Urinary bladder (tissue), 4 donors: ENCODE results near the gene LPP. TPM values are rescaled to one million over a fixed set of nuclear protein-coding genes. Genes with fewer than 3 reads are reported as not detected.
A peak's percentile ranks its signal among the peaks of the same experiment; 100 is the strongest.

Source experiments
- DNase-seq: peaks from one replicate; pipeline ENCODE4 v3.0.0-alpha.2; 2015; ENCODE audit errors: extremely low spot score
- H3K27ac ChIP-seq: one replicate; pipeline ENCODE4 v1.5.1; 2013; ENCODE audit warnings: low read depth, mild to moderate bottlenecking, moderate library complexity
- H3K36me3 ChIP-seq: one replicate; pipeline ENCODE4 v1.6.1; 2013; ENCODE audit warnings: mild to moderate bottlenecking, moderate library complexity; ENCODE audit not compliant: insufficient read depth
- H3K4me1 ChIP-seq: one replicate; pipeline ENCODE4 v1.6.1; 2013; ENCODE audit warnings: mild to moderate bottlenecking, moderate library complexity; ENCODE audit not compliant: insufficient read depth
- H3K4me3 ChIP-seq: one replicate; pipeline ENCODE4 v1.5.1; 2013; ENCODE audit warnings: low read depth, low read length
- WGBS: extraction: QIAGEN DNeasy Blood & Tissue Kit; methylation state at CpG from one replicate; pipeline ENCODE4 v1.1.7; 2013; 5-methylcytosine and 5-hydroxymethylcytosine counted together
- polyA plus RNA-seq: library from polyadenylated mRNA; stranded (reverse); fragments of 200-250 nt; gene quantifications from one replicate; pipeline ENCODE4 v1.2.3, GENCODE V29; 2013
- total RNA-seq: library from RNA; depleted of rRNA; stranded (reverse); fragments of >200 nt; gene quantifications from one replicate; pipeline ENCODE4 v1.2.3, GENCODE V29; 2014
- donor health status: healthy with polysubstance abuse.
- donor health status: healthy.

Gene LPP, protein sequence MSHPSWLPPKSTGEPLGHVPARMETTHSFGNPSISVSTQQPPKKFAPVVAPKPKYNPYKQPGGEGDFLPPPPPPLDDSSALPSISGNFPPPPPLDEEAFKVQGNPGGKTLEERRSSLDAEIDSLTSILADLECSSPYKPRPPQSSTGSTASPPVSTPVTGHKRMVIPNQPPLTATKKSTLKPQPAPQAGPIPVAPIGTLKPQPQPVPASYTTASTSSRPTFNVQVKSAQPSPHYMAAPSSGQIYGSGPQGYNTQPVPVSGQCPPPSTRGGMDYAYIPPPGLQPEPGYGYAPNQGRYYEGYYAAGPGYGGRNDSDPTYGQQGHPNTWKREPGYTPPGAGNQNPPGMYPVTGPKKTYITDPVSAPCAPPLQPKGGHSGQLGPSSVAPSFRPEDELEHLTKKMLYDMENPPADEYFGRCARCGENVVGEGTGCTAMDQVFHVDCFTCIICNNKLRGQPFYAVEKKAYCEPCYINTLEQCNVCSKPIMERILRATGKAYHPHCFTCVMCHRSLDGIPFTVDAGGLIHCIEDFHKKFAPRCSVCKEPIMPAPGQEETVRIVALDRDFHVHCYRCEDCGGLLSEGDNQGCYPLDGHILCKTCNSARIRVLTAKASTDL
- total RNA-seq = 705 TPM
- polyA plus RNA-seq = 133 TPM

DNA sequence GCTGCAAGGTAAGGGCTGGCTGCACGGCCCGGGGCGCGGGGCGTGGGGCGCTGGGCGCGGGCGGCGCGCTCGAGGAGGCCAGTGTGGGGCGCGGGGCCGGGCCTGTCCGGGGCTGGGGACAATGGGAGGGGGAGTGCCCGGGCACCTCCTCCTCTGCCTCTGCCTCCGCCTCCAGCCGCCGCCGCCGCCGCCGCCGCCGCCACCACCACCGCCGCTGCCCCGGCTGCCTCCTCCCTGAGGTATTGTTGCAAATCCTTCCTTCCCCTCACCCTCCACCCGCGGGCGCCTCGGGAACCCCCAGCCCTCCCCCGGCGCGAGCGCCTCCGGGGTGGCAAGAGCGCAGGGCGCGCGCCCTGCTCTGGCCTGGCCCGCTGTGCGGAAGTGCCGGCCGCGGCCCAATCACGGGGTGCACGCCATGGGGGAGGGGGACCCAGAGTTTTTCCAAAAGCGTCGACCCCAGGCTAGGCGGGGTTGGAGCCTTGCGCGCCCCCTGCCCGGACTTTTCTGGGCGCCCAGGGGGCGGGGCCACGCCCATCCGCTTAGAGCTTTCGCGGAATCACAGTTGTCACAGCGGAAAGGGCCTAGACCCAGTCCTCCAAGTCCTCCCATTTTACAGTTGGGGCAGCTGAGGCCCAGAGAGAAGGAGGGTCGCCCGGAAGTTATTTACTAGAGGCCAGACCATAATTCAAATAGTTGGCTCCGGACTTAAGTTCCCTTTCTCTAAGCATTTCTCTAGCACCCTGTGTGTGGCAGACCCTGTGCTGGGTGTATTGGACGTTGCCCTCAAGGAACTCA lies at the start of gene LPP:
TSS of gene LPP (plus strand) at position 144 of the 795 bp plus-strand sequence. CDS start 251,964 bp downstream, outside the sequence.
- Histone ChIP-seq H3K27ac (peak within 1 kb of the TSS; percentile 93), H3K36me3 (no peaks in the 10 kb centered on the region), H3K4me3 (peak within 1 kb of the TSS; percentile 92), H3K4me1 (peaks cover 4% of the 10 kb centered on the region)
- DNase-seq = peak; percentile 33
- under 1% methylated on average over 66 of the region's 66 CpGs for WGBS

DNA sequence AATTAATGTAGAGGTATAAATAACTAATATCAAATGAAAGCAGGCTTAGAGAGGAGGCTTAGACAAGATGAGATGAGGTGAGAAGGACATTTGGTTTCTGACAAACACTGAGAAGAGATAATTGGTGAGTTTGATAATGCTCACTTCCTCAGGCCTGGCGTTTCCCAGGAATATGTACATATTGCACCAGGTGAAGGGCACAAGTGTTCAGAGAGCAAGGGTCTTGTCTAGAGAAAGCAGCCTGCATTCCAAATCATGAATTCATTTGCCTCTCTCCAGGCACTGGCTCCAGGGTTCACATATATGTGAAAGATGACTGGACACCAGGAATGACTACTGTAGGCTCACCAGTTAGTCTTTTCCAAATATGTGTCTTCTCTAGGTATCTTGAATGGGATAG lies 48.0 kb upstream of the LPP start:
- Histone ChIP-seq H3K4me1 (no peaks in the 10 kb centered on the region), H3K27ac (no peak overlapping the region), H3K36me3 (no peaks in the 10 kb centered on the region), H3K4me3 (no peak overlapping the region)
- WGBS = 93% methylated on average over 1 of the region's 1 CpG
- no peak for DNase-seq

DNA sequence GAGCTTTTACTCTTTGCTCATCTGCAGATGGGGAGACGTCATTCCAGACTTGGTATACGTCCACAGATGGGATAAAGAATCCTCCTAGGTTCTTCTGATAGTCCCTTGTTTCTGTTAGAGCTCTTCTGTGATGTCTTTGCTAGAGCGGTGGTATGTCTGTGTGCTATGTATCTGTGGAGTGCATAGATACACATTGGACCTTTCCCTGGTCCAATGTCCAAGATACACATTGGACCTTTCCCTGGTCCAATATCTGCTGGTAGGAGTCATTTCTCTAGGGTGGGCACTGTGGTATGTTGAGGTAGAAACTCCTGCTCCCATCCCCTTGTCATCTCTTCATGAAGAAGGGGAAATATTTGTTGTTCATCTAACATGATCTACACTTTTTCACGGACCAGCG lies 47.5 kb upstream of the LPP start:
- Histone ChIP-seq H3K36me3 (no peaks in the 10 kb centered on the region), H3K27ac (no peak overlapping the region), H3K4me1 (no peaks in the 10 kb centered on the region), H3K4me3 (no peak overlapping the region)
- WGBS = 89% methylated on average over 5 of the region's 5 CpGs
- DNase-seq = no peak

DNA sequence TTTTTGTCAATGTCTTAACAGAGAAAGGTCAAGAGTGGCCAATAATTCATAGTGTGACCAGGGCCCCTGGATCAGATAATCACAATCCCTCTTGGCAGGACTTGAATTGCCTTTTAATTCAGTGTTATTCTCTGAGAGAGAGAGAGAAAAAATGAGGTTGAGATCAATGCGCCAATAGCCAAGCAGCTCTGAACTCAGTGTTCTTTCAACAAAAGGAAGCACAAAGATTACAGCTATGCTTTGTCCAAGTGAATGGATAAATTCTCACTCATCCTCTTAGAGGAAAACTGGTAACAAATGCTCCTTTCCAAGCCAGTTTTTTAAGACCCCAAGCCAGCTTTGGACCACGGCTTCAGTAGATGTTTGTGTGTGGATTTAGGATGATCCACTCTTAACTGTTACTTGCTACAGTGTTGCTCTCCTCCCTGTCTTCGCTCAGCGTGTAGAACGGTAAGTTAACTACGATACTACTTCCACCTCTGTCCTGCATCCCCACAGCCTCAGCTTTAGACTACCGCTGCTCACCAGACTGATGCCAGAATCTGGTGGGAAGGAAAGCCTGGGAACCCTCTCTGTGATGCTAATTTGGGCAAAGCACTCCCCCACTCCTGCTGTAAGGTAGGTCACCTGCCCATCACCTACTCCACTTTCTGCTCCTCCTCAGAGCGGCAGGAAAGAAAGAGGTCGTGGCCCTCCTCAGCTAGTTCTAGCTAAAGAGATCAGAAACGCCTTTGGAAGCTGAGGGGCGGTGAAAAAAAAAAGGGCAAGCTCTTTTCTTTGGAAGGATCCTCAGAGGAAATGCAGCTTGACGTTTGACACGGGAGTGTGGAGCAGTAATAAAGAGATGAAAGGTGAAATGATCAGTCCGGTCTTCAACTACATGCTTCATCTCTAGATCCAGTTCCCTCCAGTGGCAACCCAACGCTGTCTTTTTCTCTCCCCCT lies 46.8 kb upstream of the LPP start:
- H3K4me3 ChIP-seq = no peak overlapping the region
- H3K27ac ChIP-seq = no peak overlapping the region
- no peak for DNase-seq
- H3K4me1 ChIP-seq = no peaks in the 10 kb centered on the region
- H3K36me3 ChIP-seq = no peaks in the 10 kb centered on the region
- WGBS = 75% methylated on average over 15 of the region's 15 CpGs

DNA sequence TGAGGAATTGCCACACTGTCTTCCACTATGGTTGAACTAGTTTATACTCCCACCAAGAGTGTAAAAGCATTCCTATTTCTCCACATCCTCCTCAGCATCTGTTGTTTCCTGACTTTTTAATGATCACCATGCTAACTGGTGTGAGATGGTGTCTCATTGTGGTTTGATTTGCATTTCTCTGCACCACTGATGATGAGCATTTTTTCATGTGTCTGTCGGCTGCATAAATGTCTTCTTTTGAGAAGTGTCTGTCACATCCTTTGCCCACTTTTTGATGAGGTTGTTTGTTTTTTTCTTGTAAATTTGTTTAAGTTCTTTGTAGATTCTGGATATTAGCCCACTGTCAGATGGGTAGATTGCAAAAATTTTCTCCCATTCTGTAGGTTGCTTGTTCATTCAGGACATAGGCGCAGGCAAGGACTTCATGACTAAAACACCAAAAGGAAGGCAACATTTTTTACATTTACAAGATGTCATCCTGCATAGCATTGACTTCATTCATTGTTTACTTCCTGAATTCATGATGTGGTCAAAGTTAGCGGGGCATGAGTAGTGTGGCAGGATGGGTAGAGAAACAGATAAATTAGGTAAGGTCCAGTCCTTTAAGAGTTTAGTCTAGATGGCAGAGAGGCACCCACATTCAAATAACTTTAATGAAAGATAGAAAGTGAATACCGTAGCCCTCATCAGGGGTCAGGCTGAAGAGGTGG lies 45.1 kb upstream of the LPP start:
- no peaks in the 10 kb centered on the region for H3K36me3 ChIP-seq
- 92% methylated on average over 4 of the region's 4 CpGs for WGBS

GRCh38 chr3:188111002-188111584 lies 42.9 kb upstream of the LPP start:
- no peaks in the 10 kb centered on the region for H3K36me3 ChIP-seq
- H3K4me3 ChIP-seq = no peak overlapping the region
- no peaks in the 10 kb centered on the region for H3K4me1 ChIP-seq
- H3K27ac ChIP-seq = no peak overlapping the region
- WGBS = 69% methylated on average over 2 of the region's 2 CpGs
- no peak for DNase-seq

More for the DNA sequence above, 45.1 kb upstream of the LPP start:
- no peak overlapping the region for H3K4me3 ChIP-seq
- H3K4me1 ChIP-seq = no peaks in the 10 kb centered on the region
- no peak overlapping the region for H3K27ac ChIP-seq
- DNase-seq = no peak

GRCh38 chr3:188113756-188114155 lies 40.2 kb upstream of the LPP start:
- H3K27ac ChIP-seq = no peak overlapping the region
- H3K4me3 ChIP-seq = no peak overlapping the region
- no peaks in the 10 kb centered on the region for H3K36me3 ChIP-seq
- H3K4me1 ChIP-seq = no peaks in the 10 kb centered on the region
- no peak for DNase-seq

DNA sequence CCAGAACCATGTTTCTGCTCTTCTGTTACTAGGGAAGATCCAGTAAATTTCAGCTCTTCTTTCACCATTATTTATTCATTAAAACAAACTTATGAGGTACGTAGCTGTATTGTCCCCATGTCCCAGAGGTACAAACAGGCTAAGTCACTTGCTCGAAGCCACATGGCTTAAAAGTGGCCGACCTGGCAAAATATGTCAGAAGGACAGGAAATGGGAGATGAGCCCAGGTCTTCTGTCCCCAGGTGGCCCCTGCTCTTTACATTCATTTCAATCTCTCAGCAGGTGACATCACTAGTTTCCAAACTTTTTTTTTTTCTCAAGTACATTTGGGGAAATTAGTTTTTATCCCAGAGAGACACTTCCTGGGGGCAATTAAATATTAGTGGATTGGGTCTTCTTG lies 34.1 kb upstream of the LPP start:
- Histone ChIP-seq H3K27ac (no peak overlapping the region), H3K4me3 (no peak overlapping the region), H3K4me1 (no peaks in the 10 kb centered on the region), H3K36me3 (no peaks in the 10 kb centered on the region)
- WGBS = 87% methylated on average over 3 of the region's 3 CpGs
- DNase-seq = no peak

- Histone ChIP-seq H3K4me1 (no peaks in the 10 kb centered on the region), H3K4me3 (no peak overlapping the region), H3K27ac (no peak overlapping the region), H3K36me3 (no peaks in the 10 kb centered on the region)
- WGBS = 83% methylated on average over 4 of the region's 4 CpGs
- DNase-seq = no peak
These were observed 31.3 kb upstream of the LPP start for GRCh38 chr3:188122571-188123169.

- Histone ChIP-seq H3K27ac (no peak overlapping the region), H3K36me3 (no peaks in the 10 kb centered on the region), H3K4me1 (no peaks in the 10 kb centered on the region), H3K4me3 (no peak overlapping the region)
- DNase-seq = no peak
- 78% methylated on average over 6 of the region's 6 CpGs for WGBS
These were observed 30.6 kb upstream of the LPP start for GRCh38 chr3:188123170-188123905.

DNA sequence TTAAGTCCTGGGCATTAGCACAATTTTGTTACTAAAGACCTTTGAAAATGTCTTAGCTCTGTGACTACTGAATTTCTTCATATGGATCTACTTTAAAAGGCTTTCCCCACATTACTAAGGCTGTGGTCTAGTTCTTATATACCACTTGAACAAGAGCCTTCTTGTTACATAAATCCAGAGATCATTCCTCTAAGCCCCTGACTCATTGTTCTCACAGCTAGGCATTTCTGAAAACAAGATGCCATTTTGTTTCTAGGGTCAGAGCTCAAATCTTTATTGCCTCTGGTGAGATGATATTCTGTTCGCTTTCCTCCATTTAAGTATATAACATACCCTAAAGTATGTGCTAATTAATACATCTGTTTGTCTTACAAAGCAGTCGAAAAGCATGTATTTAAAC lies 29.8 kb upstream of the LPP start:
- Histone ChIP-seq H3K4me3 (no peak overlapping the region), H3K27ac (no peak overlapping the region), H3K36me3 (no peaks in the 10 kb centered on the region), H3K4me1 (no peaks in the 10 kb centered on the region)
- 90% methylated on average over 2 of the region's 2 CpGs for WGBS
- no peak for DNase-seq
